ENCODE measurements around the gene PIGL.
A peak's percentile ranks its signal among the peaks of the same experiment; 100 is the strongest.
"Not testable (repeated sequence)": the region's sequence is repeated elsewhere in the genome, so short reads cannot be mapped to it uniquely, and the experiment has no call there.

Gene PIGL

GRCh38 chr17:16215965-16216316, 1.1 kb upstream of the PIGL start:
- Histone ChIP-seq H3K36me3 (no peaks in the 10 kb centered on the region), H3K9me3 (no peaks in the 10 kb centered on the region), H3K4me3 (ENCODE audit: low read depth in 1 of 2, low read length in 1 of 2) (peak overlapping the region; percentile 77 to 95), H3K27ac (peak overlapping the region; percentile 90), H3K27me3 (no peaks in the 10 kb centered on the region), H3K4me1 (ENCODE audit: control insufficient read depth in 1 of 2, insufficient read depth in 1 of 2, low read depth in 1 of 2, low read length in 1 of 2) (peaks cover 49 to 53% of the 10 kb centered on the region in 2 experiments)
- no peak for TF ChIP-seq CTCF (IDR thresholded peaks at IDR 0.05)

- H3K4me3 ChIP-seq (ENCODE audit: low read depth in 1 of 2, low read length in 1 of 2), result peak overlapping the region; percentile 77 to 95
- not testable (repeated sequence) for H3K36me3 ChIP-seq, H3K9me3 ChIP-seq, H3K27me3 ChIP-seq
- peaks cover 49 to 53% of the 10 kb centered on the region in 2 experiments for H3K4me1 ChIP-seq (ENCODE audit: control insufficient read depth in 1 of 2, insufficient read depth in 1 of 2, low read depth in 1 of 2, low read length in 1 of 2)
- H3K27ac ChIP-seq, result peak overlapping the region; percentile 90
Measured at GRCh38 chr17:16216341-16217001, 539 bp upstream of the PIGL start.

GRCh38 chr17:16222406-16222805, 5.4 kb downstream of the PIGL start:
- Histone ChIP-seq H3K36me3 (no peaks in the 10 kb centered on the region), H3K27ac (no peak overlapping the region), H3K9me3 (no peaks in the 10 kb centered on the region), H3K4me3 (ENCODE audit: low read depth in 1 of 2, low read length in 1 of 2) (no peak overlapping the region), H3K27me3 (no peaks in the 10 kb centered on the region), H3K4me1 (ENCODE audit: control insufficient read depth in 1 of 2, insufficient read depth in 1 of 2, low read depth in 1 of 2, low read length in 1 of 2) (peaks cover 6 to 7% of the 10 kb centered on the region in 2 experiments)
- no peak for TF ChIP-seq CTCF (IDR thresholded peaks at IDR 0.05)

- not testable (repeated sequence) for H3K4me3 ChIP-seq (ENCODE audit: low read depth in 1 of 2, low read length in 1 of 2); H3K36me3 ChIP-seq; H3K27ac ChIP-seq
Measured at GRCh38 chr17:16229912-16230561, 13.0 kb downstream of the PIGL start.

GRCh38 chr17:16232391-16232790, 15.4 kb downstream of the PIGL start:
- Histone ChIP-seq H3K27me3 (no peaks in the 10 kb centered on the region), H3K4me1 (ENCODE audit: control insufficient read depth in 1 of 2, insufficient read depth in 1 of 2, low read depth in 1 of 2, low read length in 1 of 2) (no peaks in the 10 kb centered on the region), H3K4me3 (ENCODE audit: low read depth in 1 of 2, low read length in 1 of 2) (no peak overlapping the region), H3K27ac (no peak overlapping the region), H3K36me3 (no peaks in the 10 kb centered on the region), H3K9me3 (no peaks in the 10 kb centered on the region)
- no peak for TF ChIP-seq CTCF (IDR thresholded peaks at IDR 0.05)

More at GRCh38 chr17:16229912-16230561, 13.0 kb downstream of the PIGL start:
- H3K9me3 ChIP-seq; H3K4me1 ChIP-seq (ENCODE audit: control insufficient read depth in 1 of 2, insufficient read depth in 1 of 2, low read depth in 1 of 2, low read length in 1 of 2); H3K27me3 ChIP-seq: not testable (repeated sequence)

- Histone ChIP-seq H3K27me3 (no peaks in the 10 kb centered on the region), H3K9me3 (no peaks in the 10 kb centered on the region), H3K27ac (no peak overlapping the region), H3K4me1 (ENCODE audit: control insufficient read depth in 1 of 2, insufficient read depth in 1 of 2, low read depth in 1 of 2, low read length in 1 of 2) (no peaks in the 10 kb centered on the region), H3K36me3 (no peaks in the 10 kb centered on the region), H3K4me3 (ENCODE audit: low read depth in 1 of 2, low read length in 1 of 2) (no peak overlapping the region)
- no peak for TF ChIP-seq CTCF (IDR thresholded peaks at IDR 0.05)
Measured at GRCh38 chr17:16239931-16240330, 22.9 kb downstream of the PIGL start.
